Osteocyte (in vitro differentiated cells): ENCODE measurements around the gene PXDC1. TPM values are rescaled to one million over a fixed set of nuclear protein-coding genes. Genes with fewer than 3 reads are reported as not detected.

Experiments
- DNase-seq: peaks from one replicate; pipeline ENCODE4 v3.0.0; 2021; ENCODE audit warnings: mixed read lengths; ENCODE audit not compliant: unreplicated experiment; ENCODE audit errors: extremely low spot score
- H3K27ac Mint-ChIP-seq: one replicate; pipeline ENCODE4 v1.8.0; 2021; ENCODE audit warnings: mild to moderate bottlenecking, mixed read lengths; ENCODE audit not compliant: unreplicated experiment
- H3K27me3 Mint-ChIP-seq: one replicate; pipeline ENCODE4 v1.8.0; 2021; ENCODE audit warnings: mixed read lengths; ENCODE audit not compliant: unreplicated experiment
- H3K36me3 Mint-ChIP-seq: one replicate; pipeline ENCODE4 v1.8.0; 2021; ENCODE audit warnings: mixed read lengths; ENCODE audit not compliant: unreplicated experiment
- H3K4me1 Mint-ChIP-seq: one replicate; pipeline ENCODE4 v1.8.0; 2021; ENCODE audit warnings: mixed read lengths; ENCODE audit not compliant: unreplicated experiment
- H3K4me3 Mint-ChIP-seq: one replicate; pipeline ENCODE4 v1.8.0; 2021; ENCODE audit warnings: mild to moderate bottlenecking, moderate library complexity, mixed read lengths; ENCODE audit not compliant: unreplicated experiment
- H3K9me3 Mint-ChIP-seq: one replicate; pipeline ENCODE4 v1.8.0; 2021; ENCODE audit warnings: mixed read lengths; ENCODE audit not compliant: unreplicated experiment
- CTCF ChIP-seq: fragments of 200-600 bp; sonication (generic); IDR thresholded peaks from 2 replicates; pipeline ENCODE4 v1.5.0; 2021; ENCODE audit warnings: antibody characterized with exemption, mild to moderate bottlenecking, moderate library complexity
- total RNA-seq: library from RNA; stranded (reverse); gene quantifications from 2 replicates; pipeline ENCODE4 v1.2.1, GENCODE V29; 2021

PXDC1 gene
- total RNA-seq, 1 donor from 2014 or later = 129 TPM

- Mint-ChIP-seq H3K27ac (peak overlapping the region; percentile 87), H3K9me3 (no peaks in the 10 kb centered on the region), H3K4me3 (no peak overlapping the region), H3K4me1 (peaks cover 56% of the 10 kb centered on the region), H3K27me3 (no peaks in the 10 kb centered on the region), H3K36me3 (no peaks in the 10 kb centered on the region)
- DNase-seq = no peak
- no peak for TF ChIP-seq CTCF
Observed at GRCh38 chr6:3765415-3765814, 13.9 kb upstream of the PXDC1 start.

- H3K4me1 Mint-ChIP-seq = peaks cover 58% of the 10 kb centered on the region
- no peaks in the 10 kb centered on the region for H3K9me3 Mint-ChIP-seq
- no peaks in the 10 kb centered on the region for H3K36me3 Mint-ChIP-seq
- no peaks in the 10 kb centered on the region for H3K27me3 Mint-ChIP-seq
- DNase-seq = no peak
- peak overlapping the region; percentile 87 for H3K27ac Mint-ChIP-seq
- no peak overlapping the region for H3K4me3 Mint-ChIP-seq
- no peak for TF ChIP-seq CTCF
Observed at GRCh38 chr6:3764516-3765335, 13.2 kb upstream of the PXDC1 start.

GRCh38 chr6:3762852-3763251 lies 11.3 kb upstream of the PXDC1 start:
- TF ChIP-seq CTCF = no peak
- Mint-ChIP-seq H3K36me3 (no peaks in the 10 kb centered on the region), H3K4me1 (peaks cover 61% of the 10 kb centered on the region), H3K27ac (no peak overlapping the region), H3K9me3 (no peaks in the 10 kb centered on the region), H3K4me3 (no peak overlapping the region), H3K27me3 (no peaks in the 10 kb centered on the region)
- no peak for DNase-seq

GRCh38 chr6:3762359-3762758 lies 10.8 kb upstream of the PXDC1 start:
- H3K4me1 Mint-ChIP-seq = peaks cover 60% of the 10 kb centered on the region
- no peaks in the 10 kb centered on the region for H3K27me3 Mint-ChIP-seq
- no peak overlapping the region for H3K27ac Mint-ChIP-seq
- no peak overlapping the region for H3K4me3 Mint-ChIP-seq
- no peaks in the 10 kb centered on the region for H3K36me3 Mint-ChIP-seq
- no peak for DNase-seq
- TF ChIP-seq CTCF = no peak
- no peaks in the 10 kb centered on the region for H3K9me3 Mint-ChIP-seq

- H3K27me3 Mint-ChIP-seq = no peaks in the 10 kb centered on the region
- H3K27ac Mint-ChIP-seq = peak overlapping the region; percentile 41
- DNase-seq = no peak
- no peaks in the 10 kb centered on the region for H3K9me3 Mint-ChIP-seq
- TF ChIP-seq CTCF = no peak
- H3K36me3 Mint-ChIP-seq = no peaks in the 10 kb centered on the region
- H3K4me3 Mint-ChIP-seq = no peak overlapping the region
- peaks cover 60% of the 10 kb centered on the region for H3K4me1 Mint-ChIP-seq
Observed at GRCh38 chr6:3761989-3762270, 10.4 kb upstream of the PXDC1 start.
